Measurements from ENCODE around the gene HSP90B1.
A peak's percentile ranks its signal among the peaks of the same experiment; 100 is the strongest.

HSP90B1 gene

GRCh38 chr12:103964805-103965204, 34.6 kb downstream of the HSP90B1 start:
- in situ Hi-C loops (cut with MboI; ENCODE audit: low pct_unique_long_range_greater_than_20kb, low sequenced_read_pairs) = no loop called here
- DNase-seq = no peak

DNA sequence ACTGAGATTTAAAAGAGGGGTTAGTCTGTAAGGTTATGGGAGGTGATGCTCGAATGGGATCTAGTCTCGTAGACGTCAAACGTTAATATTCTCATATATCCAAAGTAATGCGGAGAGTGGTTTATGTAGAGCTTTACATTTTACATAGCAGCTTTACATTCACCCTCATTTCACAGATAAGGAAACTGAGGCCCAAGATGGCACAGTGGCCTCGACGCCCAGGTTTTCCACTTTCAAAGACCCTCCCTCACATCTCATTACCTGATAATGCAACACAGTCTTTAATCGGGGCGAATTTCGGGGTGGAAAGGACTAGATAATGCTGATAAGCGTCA, 35.0 kb downstream of the HSP90B1 start:
- in situ Hi-C loops (cut with MboI; ENCODE audit: low pct_unique_long_range_greater_than_20kb, low sequenced_read_pairs) = no loop called here
- DNase-seq = no peak

DNA sequence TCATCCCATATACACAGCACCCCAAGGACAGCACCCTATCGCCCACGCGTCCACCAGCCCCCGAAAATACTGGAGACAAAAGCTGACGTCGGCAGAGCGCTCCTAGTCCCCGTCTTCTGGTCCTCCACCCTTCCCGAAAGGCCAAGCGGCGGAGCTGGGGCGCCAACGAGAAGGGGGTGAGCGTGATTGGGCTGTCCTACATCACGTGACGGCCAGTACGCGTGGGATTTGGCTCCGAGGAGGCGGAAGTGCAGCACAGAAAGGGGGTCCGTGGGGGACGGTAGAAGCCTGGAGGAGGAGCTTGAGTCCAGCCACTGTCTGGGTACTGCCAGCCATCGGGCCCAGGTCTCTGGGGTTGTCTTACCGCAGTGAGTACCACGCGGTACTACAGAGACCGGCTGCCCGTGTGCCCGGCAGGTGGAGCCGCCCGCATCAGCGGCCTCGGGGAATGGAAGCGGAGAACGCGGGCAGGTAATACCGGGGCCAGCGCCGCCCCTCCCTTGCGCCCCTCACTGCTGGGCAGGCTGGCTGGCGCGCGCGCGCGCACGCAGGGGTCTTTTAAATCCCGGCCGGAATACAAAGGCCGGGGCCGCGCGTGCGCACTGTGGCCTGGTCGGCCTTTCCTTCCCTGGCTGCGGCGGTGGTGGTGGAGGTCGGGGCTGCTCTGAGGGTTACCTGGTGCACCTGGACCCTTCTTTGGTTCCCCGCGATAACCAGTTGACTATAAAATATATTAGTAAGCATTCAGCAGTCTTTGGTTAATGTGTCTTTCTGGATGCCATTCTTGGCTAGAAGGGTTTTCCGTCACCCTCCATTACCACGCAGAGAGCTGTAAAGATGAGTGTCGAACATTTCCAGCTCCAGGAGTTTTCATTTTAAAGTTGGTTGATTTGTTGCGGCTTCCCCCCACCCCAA, 35.6 kb downstream of the HSP90B1 start, which contains the start of gene TDG:
TSS of gene TDG (plus strand) at position 283 of the 915 bp plus-strand sequence. CDS start at position 449, 166 bp downstream.
- DNase-seq = peak; percentile 99
- in situ Hi-C loops (cut with MboI; ENCODE audit: low pct_unique_long_range_greater_than_20kb, low sequenced_read_pairs) = no loop called here

DNA sequence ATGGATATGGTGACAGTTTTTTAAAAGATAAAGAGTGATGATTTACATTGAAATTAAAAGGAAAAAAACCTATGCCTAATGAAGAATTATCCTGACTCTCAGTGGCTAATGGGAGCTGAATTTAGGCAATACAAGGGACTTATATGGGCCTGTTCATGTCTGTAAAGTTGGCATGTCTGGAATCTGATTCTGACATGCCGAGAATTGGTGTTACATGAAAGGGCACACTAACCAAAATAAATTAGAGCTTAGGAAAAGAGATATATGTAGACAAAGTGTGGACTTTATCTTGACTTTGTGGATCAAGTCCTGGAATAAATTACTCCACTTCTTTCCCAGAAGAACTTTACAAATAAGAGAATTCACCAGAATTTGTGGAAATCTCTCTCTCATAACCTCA, 36.5 kb downstream of the HSP90B1 start:
- no peak for DNase-seq
- in situ Hi-C loops (cut with MboI; ENCODE audit: low pct_unique_long_range_greater_than_20kb, low sequenced_read_pairs) = no loop called here

DNA sequence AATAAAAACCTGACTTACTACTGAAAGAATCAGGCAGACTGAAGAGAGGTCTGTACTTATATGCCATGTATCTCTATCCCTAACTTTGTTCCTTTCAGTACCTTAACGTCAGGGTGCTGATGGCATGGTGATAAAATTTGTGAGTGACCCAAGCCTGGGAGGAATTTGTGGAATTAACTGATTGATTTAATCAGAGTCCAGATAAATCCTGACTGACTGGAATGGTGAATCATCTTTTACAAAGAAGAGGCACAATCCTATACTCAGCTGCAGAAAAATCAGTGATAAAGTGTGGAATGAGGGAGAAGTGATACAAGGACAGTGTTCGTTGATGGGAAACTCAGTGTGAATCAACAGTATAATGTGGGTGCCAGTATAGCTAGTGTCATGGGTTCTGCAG, 39.2 kb downstream of the HSP90B1 start:
- no peak for DNase-seq
- in situ Hi-C loops (cut with MboI; ENCODE audit: low pct_unique_long_range_greater_than_20kb, low sequenced_read_pairs) = no loop called here

DNA sequence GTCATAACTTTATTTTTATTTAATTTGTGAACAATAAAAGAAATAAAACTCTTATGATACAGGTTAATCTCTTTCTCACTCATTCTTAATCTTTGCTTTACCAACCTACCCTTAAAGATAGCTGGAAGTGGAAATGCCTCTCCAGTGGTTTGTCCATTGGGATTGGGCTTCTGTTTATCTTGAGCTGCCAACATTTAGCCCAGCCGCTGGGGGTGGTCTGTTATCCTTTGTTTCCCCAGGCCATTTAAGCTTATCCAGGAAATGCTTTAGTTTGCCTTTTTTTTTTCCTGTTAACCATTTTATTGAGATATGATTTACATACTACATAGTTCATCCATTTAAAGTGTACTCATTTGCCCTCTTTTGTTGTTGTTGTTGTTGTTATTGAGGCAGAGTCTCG, 43.7 kb downstream of the HSP90B1 start:
- in situ Hi-C loops (cut with MboI; ENCODE audit: low pct_unique_long_range_greater_than_20kb, low sequenced_read_pairs) = no loop called here

DNA sequence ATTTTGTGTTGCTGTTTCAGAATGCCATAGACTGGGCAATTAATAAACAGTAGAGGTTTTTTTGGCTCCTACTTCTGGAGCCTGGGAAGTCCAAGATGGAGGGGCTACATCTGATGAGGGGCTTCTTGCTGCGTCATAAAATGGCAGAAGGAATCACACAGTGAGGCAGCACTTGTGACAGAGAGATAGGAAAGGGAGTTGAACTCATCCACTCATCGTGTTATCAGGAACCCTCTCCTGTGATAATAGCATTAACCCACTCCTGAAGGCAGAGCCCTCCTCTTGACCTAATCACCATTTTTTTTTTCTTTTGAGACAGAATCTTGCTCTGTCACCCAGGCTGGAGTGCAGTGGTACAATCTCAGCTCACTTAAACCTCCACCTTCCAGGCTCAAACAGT, 45.2 kb downstream of the HSP90B1 start:
- no peak for DNase-seq
- in situ Hi-C loops (cut with MboI; ENCODE audit: low pct_unique_long_range_greater_than_20kb, low sequenced_read_pairs) = no loop called here

More for the DNA sequence above, 43.7 kb downstream of the HSP90B1 start:
- DNase-seq = no peak

- DNase-seq = no peak
- in situ Hi-C loops (cut with MboI; ENCODE audit: low pct_unique_long_range_greater_than_20kb, low sequenced_read_pairs) = no loop called here
Observed at GRCh38 chr12:103978384-103978982, 48.3 kb downstream of the HSP90B1 start.

DNA sequence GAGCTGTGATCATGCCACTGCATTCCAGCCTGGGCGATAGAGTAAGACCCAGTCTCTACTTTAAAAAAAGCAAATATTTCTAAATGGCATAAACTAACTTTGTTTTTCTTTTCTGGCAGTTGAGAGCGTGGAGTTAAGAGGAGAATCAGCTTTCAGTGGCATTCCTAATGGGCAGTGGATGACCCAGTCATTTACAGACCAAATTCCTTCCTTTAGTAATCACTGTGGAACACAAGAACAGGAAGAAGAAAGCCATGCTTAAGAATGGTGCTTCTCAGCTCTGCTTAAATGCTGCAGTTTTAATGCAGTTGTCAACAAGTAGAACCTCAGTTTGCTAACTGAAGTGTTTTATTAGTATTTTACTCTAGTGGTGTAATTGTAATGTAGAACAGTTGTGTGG, 56.6 kb downstream of the HSP90B1 start:
- in situ Hi-C loops (cut with MboI; ENCODE audit: low pct_unique_long_range_greater_than_20kb, low sequenced_read_pairs) = no loop called here
- DNase-seq = no peak

GRCh38 chr12:103994235-103994634, 64.0 kb downstream of the HSP90B1 start:
- DNase-seq = no peak
- in situ Hi-C loops (cut with MboI; ENCODE audit: low pct_unique_long_range_greater_than_20kb, low sequenced_read_pairs) = no loop called here

DNA sequence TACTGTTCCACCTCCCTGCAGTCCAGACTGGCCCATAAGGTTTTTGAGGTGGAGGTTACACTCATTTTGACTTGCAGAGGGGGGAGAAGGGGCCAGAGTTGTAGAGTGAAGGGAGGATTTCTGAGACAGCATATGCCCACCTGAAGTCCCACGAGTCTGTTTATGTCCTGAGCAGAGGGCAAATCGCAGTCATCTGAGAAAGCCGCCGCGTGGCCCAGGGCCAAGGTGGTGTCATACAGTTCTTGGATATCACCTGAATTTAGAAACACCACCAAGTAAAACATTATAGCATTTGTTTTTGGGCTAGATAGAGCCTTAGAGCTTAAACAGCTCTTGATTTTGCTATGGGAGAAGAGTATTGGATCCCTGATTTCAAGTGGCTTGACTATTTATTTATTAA, 66.4 kb downstream of the HSP90B1 start:
- no peak for DNase-seq
- in situ Hi-C loops (cut with MboI; ENCODE audit: low pct_unique_long_range_greater_than_20kb, low sequenced_read_pairs) = no loop called here

DNA sequence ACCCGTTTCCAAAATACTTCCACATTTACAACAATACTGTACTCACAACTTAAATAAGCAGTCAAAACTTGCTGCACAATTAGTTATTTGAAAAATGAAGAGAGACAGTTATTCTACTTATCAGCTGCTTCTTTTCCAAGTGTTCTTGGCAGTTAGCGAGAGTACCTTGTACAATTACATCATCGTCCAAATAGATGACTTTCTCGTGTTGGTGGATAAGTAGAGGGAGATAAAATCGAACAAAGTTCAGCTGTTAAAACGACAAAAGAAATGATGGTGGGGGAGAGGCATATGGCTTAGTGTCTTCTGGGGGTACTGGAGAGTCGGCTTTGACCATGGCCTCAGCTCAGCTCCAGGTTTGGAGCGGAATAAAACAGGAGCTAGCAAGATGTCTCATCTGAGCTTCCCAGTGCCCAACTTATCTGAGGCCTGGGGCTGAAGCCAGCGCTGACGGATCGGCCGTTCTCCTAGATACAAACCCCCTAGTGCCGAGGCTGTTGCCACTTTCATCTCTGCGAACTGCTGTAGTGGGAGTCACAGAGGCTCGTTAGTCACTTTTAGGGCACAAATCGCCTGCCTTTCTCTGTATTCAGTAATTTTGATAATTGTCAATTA, 67.2 kb downstream of the HSP90B1 start:
- no peak for DNase-seq
- in situ Hi-C loops (cut with MboI; ENCODE audit: low pct_unique_long_range_greater_than_20kb, low sequenced_read_pairs) = no loop called here
